ENCODE results near the gene SPRN.
A peak's percentile ranks its signal among the peaks of the same experiment; 100 is the strongest.
"Not testable (repeated sequence)": the region's sequence is repeated elsewhere in the genome, so short reads cannot be mapped to it uniquely, and the experiment has no call there.

The SPRN gene

GRCh38 chr10:133405272-133405671 lies 19.2 kb downstream of the SPRN start:
- DNase-seq, result no peak

- no peak for DNase-seq
These were observed 20.6 kb downstream of the SPRN start for GRCh38 chr10:133403784-133404183.

- no peak for DNase-seq
These were observed 21.1 kb downstream of the SPRN start for GRCh38 chr10:133403359-133403758.

- no peak for DNase-seq
These were observed 22.3 kb downstream of the SPRN start for GRCh38 chr10:133401981-133402725.

- no peak for DNase-seq
These were observed 22.9 kb downstream of the SPRN start for GRCh38 chr10:133401500-133401899.

GRCh38 chr10:133400624-133401424 lies 23.6 kb downstream of the SPRN start:
- DNase-seq, result no peak

- no peak for DNase-seq
These were observed 25.3 kb downstream of the SPRN start for GRCh38 chr10:133399123-133399601.

- no peak for DNase-seq
These were observed 26.5 kb downstream of the SPRN start for GRCh38 chr10:133397938-133398337.

GRCh38 chr10:133396035-133396624 lies 28.3 kb downstream of the SPRN start:
- DNase-seq, result no peak

GRCh38 chr10:133394801-133395221 lies 29.6 kb downstream of the SPRN start:
- no peak for DNase-seq

- DNase-seq, result peak; percentile 93
These were observed 30.3 kb downstream of the SPRN start, which contains the start of gene MTG1 for GRCh38 chr10:133394064-133394663. Gene MTG1 (plus strand): TSS chr10:133394157. CDS start chr10:133394221, 64 bp downstream.

- no peak for DNase-seq
These were observed 30.9 kb downstream of the SPRN start for GRCh38 chr10:133393401-133394063.

GRCh38 chr10:133391761-133392518 lies 32.5 kb downstream of the SPRN start:
- no peak for DNase-seq

- no peak for DNase-seq
These were observed 33.2 kb downstream of the SPRN start for GRCh38 chr10:133391249-133391635.

- DNase-seq, result no peak
These were observed 33.7 kb downstream of the SPRN start for GRCh38 chr10:133390597-133391248.

GRCh38 chr10:133388973-133389818 lies 35.2 kb downstream of the SPRN start:
- DNase-seq, result no peak

- no peak for DNase-seq
These were observed 36.0 kb downstream of the SPRN start for GRCh38 chr10:133388236-133388972.

- not testable (repeated sequence) for DNase-seq
These were observed 37.5 kb downstream of the SPRN start for GRCh38 chr10:133386951-133387350.

- DNase-seq, result no peak
These were observed 39.2 kb downstream of the SPRN start for GRCh38 chr10:133385214-133385613.

- DNase-seq, result no peak
These were observed 40.4 kb downstream of the SPRN start for GRCh38 chr10:133384071-133384470.
